ENCODE results near the gene DUSP11. TPM values are rescaled to one million over a fixed set of nuclear protein-coding genes. Genes with fewer than 3 reads are reported as not detected.
A peak's percentile ranks its signal among the peaks of the same experiment; 100 is the strongest.

The DUSP11 gene
- total and polyA plus RNA-seq, 9 of the 15 experiments (the other 6 are each of a cell fraction or from before 2014, with no cell fraction given) = 20.7 to 79.8 (median 29.3) TPM

DNA sequence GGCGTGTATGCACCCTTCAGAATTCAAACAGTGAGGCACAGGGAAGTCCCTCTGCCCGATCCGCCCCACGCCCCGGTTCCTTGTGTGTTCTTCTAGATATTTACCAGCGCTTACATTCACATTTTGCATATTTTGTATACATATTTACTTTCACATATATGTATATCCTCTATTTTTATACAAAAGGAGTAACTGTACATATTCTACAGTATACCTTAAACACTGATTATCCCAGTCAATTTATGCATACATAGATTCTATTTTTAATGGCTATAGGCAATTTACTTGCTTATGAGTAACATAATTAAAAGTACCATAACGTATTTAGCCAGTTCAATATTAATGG is 307 bp upstream of the DUSP11 start:
- DNase-seq (ENCODE audit: extremely low read depth in 1 of 4, low spot score in 3 of 4) (no peak), ATAC-seq (peak; percentile 5; the same call in 2 of the 3 replicates), FAIRE-seq (no peak)
- intact Hi-C loops (cut with micrococcal nuclease) = no loop called here
- Histone ChIP-seq H3K9me3 (replicated peaks; ENCODE audit: control insufficient read depth, insufficient read depth, low read depth, low read length) (no peaks in the 10 kb centered on the region), H3K27me3 (ENCODE audit: control insufficient read depth in 2 of 2, insufficient read depth in 2 of 2, low read length in 2 of 2) (no peaks in the 10 kb centered on the region), H4K20me1 (replicated peaks; ENCODE audit: control insufficient read depth, insufficient read depth, low read length) (no peaks in the 10 kb centered on the region), H3K79me2 (ENCODE audit: control insufficient read depth, insufficient read depth, low read length) (peaks cover 19% of the 10 kb centered on the region), H2AFZ (ENCODE audit: low read depth, low read length) (peak overlapping the region; percentile 98), H3K9ac (ENCODE audit: insufficient read depth in 1 of 2, low read depth in 2 of 2, low read length in 2 of 2) (peak overlapping the region in 1 of 2 experiments; percentile 89; a peak in 3 of 4 replicates), H3K4me3 (peak overlapping the region; percentile 72), H3K27ac (ENCODE audit: extremely low read depth, low read depth, low read length) (no peak overlapping the region; the same call in 1 of the 3 replicates), H3K36me3 (ENCODE audit: control insufficient read depth, insufficient read depth, low read length) (peaks cover 18% of the 10 kb centered on the region; the same call in 2 of the 3 replicates), H3K9me1 (ENCODE audit: control insufficient read depth, insufficient read depth, low read length) (no peaks in the 10 kb centered on the region), H3K4me1 (replicated peaks in 1 of 2; ENCODE audit: control insufficient read depth in 2 of 2, insufficient read depth in 2 of 2, low read length in 2 of 2) (peaks cover 3 to 7% of the 10 kb centered on the region in 2 experiments; a peak in 4 of 5 replicates), H3K4me2 (ENCODE audit: insufficient read depth, low read length) (peak overlapping the region; percentile 98)
- ChIA-PET POLR2A (interaction anchor here (0.7 kb wide), 1 partner anchor 399 kb away, joined by 3 read pairs; the partner anchor contains the start of gene MOB1A), CTCF (ENCODE audit: low intra/inter-chr PET ratio) (no interaction called here)
- no TSS peak for BruUV-seq (replicated peaks)
- in situ Hi-C loops (cut with MboI) = no loop called here
- WGBS (ENCODE audit: insufficient coverage, low coverage, missing lambda C conversion rate) = under 1% methylated on average over 7 of the region's 7 CpGs
- 0 out of 2 replicates have a peak, but pooled peaks have one; percentile 8 for TF ChIP-seq FOXM1 (IDR thresholded peaks at IDR 0.05; ENCODE audit: low read depth)
- TF ChIP-seq FOXM1 (CRISPR knock-in tag; IDR thresholded peaks at IDR 0.05; ENCODE audit: low read depth) = no peak
- TF ChIP-seq TOE1 (IDR thresholded peaks at IDR 0.05; ENCODE audit: borderline replicate concordance) = no peak
- TF ChIP-seq TOE1 (CRISPR knock-in tag; IDR thresholded peaks at IDR 0.05; ENCODE audit: borderline replicate concordance, low read depth) = no peak
- TF ChIP-seq, protein P1, sequence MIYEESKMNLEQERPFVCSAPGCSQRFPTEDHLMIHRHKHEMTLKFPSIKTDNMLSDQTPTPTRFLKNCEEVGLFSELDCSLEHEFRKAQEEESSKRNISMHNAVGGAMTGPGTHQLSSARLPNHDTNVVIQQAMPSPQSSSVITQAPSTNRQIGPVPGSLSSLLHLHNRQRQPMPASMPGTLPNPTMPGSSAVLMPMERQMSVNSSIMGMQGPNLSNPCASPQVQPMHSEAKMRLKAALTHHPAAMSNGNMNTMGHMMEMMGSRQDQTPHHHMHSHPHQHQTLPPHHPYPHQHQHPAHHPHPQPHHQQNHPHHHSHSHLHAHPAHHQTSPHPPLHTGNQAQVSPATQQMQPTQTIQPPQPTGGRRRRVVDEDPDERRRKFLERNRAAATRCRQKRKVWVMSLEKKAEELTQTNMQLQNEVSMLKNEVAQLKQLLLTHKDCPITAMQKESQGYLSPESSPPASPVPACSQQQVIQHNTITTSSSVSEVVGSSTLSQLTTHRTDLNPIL (CRISPR knock-in tag; IDR thresholded peaks at IDR 0.05) = no peak
- TF ChIP-seq, protein P2, sequence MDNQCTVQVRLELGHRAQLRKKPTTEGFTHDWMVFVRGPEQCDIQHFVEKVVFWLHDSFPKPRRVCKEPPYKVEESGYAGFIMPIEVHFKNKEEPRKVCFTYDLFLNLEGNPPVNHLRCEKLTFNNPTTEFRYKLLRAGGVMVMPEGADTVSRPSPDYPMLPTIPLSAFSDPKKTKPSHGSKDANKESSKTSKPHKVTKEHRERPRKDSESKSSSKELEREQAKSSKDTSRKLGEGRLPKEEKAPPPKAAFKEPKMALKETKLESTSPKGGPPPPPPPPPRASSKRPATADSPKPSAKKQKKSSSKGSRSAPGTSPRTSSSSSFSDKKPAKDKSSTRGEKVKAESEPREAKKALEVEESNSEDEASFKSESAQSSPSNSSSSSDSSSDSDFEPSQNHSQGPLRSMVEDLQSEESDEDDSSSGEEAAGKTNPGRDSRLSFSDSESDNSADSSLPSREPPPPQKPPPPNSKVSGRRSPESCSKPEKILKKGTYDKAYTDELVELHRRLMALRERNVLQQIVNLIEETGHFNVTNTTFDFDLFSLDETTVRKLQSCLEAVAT (IDR thresholded peaks at IDR 0.05) = no peak
- peak; percentile 49 for TF ChIP-seq SOX6 (IDR thresholded peaks at IDR 0.05)
- TF ChIP-seq NBN (IDR thresholded peaks at IDR 0.05; ENCODE audit: low read depth) = 0 out of 2 replicates have a peak, but pooled peaks have one; percentile 27
- no peak for TF ChIP-seq NR2F6 (CRISPR knock-in tag; IDR thresholded peaks at IDR 0.05)
- no peak for TF ChIP-seq TARDBP (IDR thresholded peaks at IDR 0.05)
- no peak for TF ChIP-seq ZNF175 (CRISPR knock-in tag; IDR thresholded peaks at IDR 0.05; ENCODE audit: low read depth)
- peak; percentile 27; the same call in 1 of the 2 replicates for TF ChIP-seq GATAD2B (IDR thresholded peaks at IDR 0.05; ENCODE audit: borderline replicate concordance)
- peak; percentile 15; the same call in 1 of the 2 replicates for TF ChIP-seq NCOR1 (IDR thresholded peaks at IDR 0.05)
- no peak for TF ChIP-seq SMAD1 (IDR thresholded peaks at IDR 0.05; ENCODE audit: low read depth, low read length, partially characterized antibody)
- TF ChIP-seq, protein P3, sequence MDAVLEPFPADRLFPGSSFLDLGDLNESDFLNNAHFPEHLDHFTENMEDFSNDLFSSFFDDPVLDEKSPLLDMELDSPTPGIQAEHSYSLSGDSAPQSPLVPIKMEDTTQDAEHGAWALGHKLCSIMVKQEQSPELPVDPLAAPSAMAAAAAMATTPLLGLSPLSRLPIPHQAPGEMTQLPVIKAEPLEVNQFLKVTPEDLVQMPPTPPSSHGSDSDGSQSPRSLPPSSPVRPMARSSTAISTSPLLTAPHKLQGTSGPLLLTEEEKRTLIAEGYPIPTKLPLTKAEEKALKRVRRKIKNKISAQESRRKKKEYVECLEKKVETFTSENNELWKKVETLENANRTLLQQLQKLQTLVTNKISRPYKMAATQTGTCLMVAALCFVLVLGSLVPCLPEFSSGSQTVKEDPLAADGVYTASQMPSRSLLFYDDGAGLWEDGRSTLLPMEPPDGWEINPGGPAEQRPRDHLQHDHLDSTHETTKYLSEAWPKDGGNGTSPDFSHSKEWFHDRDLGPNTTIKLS (IDR thresholded peaks at IDR 0.05; ENCODE audit: borderline replicate concordance, low read depth) = 0 out of 2 replicates have a peak, but pooled peaks have one; percentile 15
- TF ChIP-seq NRF1 (conservative IDR thresholded peaks at IDR 0.05 in 1 of 2, IDR thresholded peaks at IDR 0.05 in 1 of 2) = no peak
- TF ChIP-seq CEBPG (CRISPR knock-in tag; IDR thresholded peaks at IDR 0.05) = no peak
- no peak for TF ChIP-seq CEBPG (tag; conservative IDR thresholded peaks at IDR 0.05 in 1 of 2, IDR thresholded peaks at IDR 0.05 in 1 of 2)
- TF ChIP-seq ERF (CRISPR knock-in tag; IDR thresholded peaks at IDR 0.05) = no peak
